Activated CD8-positive, alpha-beta memory T cell treated with anti-CD3 and anti-CD28 coated beads, Interleukin-2, amount 50 U/mL, for 24 hours (primary cell): Measurements from ENCODE around the gene ATP6V0A1.
A peak's percentile ranks its signal among the peaks of the same experiment; 100 is the strongest.

Experiments used
- DNase-seq: peaks from one replicate; pipeline ENCODE4 v3.0.0-alpha.2; 2020; ENCODE audit errors: extremely low read depth

Gene ATP6V0A1

GRCh38 chr17:42562388-42563142 lies 103.9 kb downstream of the ATP6V0A1 start:
- no peak for DNase-seq

DNA sequence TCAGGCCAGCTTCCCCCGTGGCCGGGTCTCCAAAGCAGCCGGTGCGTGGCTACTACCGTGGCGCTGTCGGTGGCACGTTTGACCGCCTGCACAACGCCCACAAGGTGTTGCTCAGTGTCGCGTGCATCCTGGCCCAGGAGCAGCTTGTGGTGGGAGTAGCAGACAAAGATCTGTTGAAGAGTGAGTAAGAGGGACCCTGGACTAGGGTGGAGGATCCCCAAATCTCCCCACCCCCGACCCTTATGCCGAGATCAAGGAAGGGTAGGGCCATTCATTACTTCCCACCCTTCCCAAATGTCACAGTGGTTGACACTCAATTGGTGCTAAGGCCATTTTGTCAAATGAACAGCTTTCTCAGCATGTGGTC lies 104.4 kb downstream of the ATP6V0A1 start:
- no peak for DNase-seq

- DNase-seq: no peak
Observed at GRCh38 chr17:42563543-42563942, 104.9 kb downstream of the ATP6V0A1 start.

GRCh38 chr17:42563950-42564349 lies 105.3 kb downstream of the ATP6V0A1 start:
- DNase-seq: no peak

DNA sequence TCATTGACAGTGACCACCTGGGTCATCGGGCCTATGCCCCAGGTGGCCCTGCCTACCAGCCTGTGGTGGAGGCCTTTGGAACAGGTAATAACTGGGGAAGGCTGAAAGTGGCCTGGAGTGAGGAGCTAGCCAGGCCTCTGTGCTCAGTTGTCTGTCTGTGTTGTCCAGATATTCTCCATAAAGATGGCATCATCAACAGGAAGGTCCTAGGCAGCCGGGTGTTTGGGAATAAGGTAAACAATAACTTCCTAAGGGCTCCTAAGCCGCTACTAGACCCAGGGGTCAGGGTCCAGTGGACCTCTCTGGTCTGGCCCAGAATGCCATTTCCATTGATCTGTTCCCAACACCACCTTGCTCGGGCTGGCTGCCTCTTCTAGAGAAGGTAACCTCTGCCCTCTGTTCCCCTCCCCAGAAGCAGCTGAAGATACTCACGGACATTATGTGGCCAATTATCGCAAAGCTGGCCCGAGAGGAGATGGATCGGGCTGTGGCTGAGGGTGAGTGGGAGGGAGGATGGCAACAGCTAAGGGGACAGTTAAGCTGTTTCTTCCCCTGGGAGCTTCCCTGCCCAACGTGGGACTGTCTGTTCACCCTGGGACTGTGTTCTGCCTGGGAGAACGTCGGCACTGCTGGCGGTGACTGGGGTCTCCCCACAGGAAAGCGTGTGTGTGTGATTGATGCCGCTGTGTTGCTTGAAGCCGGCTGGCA lies 106.3 kb downstream of the ATP6V0A1 start:
- DNase-seq: no peak

DNA sequence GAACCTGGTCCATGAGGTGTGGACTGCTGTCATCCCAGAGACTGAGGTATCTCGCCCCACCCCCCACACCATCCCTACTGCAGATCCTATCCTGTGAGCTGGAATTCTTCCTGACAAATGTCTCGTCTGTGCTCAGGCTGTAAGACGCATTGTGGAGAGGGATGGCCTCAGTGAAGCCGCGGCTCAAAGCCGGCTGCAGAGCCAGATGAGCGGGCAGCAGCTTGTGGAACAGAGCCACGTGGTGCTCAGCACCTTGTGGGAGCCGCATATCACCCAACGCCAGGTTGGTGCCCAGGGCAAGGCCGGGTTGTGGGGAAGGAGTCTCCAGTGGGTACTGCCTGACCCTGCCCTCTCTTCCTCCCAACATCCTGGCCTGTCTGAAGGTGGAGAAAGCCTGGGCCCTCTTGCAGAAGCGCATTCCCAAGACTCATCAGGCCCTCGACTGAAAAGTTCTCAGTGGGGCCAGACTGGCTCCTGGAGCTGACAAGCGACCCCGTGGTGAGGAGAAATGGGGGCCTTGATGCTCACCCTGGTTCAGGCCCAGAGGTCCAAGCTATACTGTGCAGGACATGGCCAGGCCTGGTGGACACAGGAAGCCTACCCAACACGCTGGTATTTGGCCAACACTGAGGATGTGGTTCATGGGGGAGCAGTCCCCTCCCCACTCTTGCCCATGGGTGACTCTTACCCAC lies 107.0 kb downstream of the ATP6V0A1 start:
- DNase-seq: no peak

DNA sequence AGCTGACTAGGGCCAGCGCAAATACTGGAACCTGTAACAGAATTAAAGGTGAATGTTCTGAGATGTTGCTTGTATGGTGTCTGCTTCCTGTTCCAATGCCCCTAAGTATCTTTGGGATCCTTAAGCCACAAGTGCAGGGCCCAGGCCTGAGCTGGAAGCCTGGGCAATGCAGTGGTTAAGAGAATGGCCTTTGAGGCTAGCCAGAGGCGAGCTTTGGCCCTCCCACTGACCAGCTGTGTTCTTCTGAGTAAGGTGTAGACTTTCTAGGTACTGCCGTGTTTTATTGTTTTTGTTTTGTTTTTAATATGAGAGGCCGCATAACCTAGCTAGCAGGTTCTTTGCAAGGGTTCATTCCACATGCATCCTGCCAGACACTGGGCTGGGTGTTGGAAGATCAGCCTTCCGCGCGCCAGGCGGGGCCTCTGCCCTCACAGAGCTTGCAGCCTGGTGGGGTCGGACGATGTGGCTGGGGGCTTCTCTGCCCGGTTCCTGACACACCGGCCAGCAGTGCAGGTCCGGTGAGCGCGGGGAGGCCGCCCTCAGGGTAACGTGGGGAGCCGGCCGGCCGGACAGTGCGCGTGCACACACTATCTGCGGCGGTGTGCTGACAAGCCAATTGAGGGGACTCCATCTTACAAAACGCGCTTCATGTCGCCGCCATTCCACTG lies 107.7 kb downstream of the ATP6V0A1 start:
- DNase-seq: no peak

DNA sequence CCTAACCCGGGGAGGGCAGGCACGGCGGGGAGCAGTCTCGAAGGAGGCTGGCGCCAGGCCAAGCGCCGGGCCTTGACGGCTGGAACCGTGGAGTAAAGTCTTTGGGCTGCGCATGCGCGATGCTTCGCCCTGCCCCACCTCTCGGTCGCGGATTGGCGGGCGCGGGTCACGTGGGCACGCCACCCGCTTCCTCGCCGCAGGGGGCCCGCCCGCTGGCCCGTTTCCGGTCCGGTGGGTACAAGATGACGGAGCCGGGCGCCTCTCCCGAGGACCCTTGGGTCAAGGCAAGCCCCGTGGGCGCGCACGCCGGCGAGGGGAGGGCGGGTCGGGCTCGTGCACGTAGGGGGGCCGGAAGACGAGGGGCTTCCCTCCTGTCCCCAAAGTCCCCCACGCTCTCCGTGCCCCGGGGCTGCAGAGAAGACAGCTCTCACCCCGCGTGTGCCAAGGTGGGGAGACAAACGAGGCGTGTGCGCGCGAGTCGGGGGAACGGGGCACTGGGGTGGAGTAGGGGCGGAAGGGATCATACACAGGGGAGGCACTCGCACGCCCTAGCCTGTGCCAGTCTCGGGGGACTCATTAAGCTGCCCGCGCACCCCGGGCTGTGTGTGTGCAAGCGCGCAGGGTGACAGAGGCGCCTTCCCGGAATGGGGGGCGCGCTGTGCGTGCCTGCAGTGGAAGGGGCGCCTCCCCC lies 108.3 kb downstream of the ATP6V0A1 start, which contains the start of gene MLX:
Gene MLX, plus strand, starts transcription at position 218 of the 691 bp plus-strand sequence. Its CDS starts 25 bp downstream, at position 243.
- peak; percentile 76 for DNase-seq

- DNase-seq: no peak
Observed at GRCh38 chr17:42568341-42569111, 109.8 kb downstream of the ATP6V0A1 start.

- DNase-seq: no peak
Observed at GRCh38 chr17:42571435-42572225, 113.0 kb downstream of the ATP6V0A1 start.
